GM19023 (cell line): ENCODE results near the gene CMPK1.
"Not testable (repeated sequence)": the region's sequence is repeated elsewhere in the genome, so short reads cannot be mapped to it uniquely, and the experiment has no call there.

Source experiments
- ATAC-seq: cut with Tn5 transposase; IDR thresholded peaks from one replicate; pipeline ENCODE4 v1.9.1; 2021; ENCODE audit warnings: mild to moderate bottlenecking, moderate library complexity; ENCODE audit not compliant: unreplicated experiment

The CMPK1 gene

GRCh38 chr1:47333578-47333921 is at the start of gene CMPK1:
TSS of gene CMPK1 (plus strand) at chr1:47333790. CDS start at chr1:47333946, 156 bp downstream.
- ATAC-seq: peak; percentile 76

- not testable (repeated sequence) for ATAC-seq
Observed at GRCh38 chr1:47288116-47288515, 45.5 kb upstream of the CMPK1 start.

GRCh38 chr1:47294863-47295262 is 38.7 kb upstream of the CMPK1 start:
- not testable (repeated sequence) for ATAC-seq

GRCh38 chr1:47295579-47295978 is 38.0 kb upstream of the CMPK1 start:
- no peak for ATAC-seq

- no peak for ATAC-seq
Observed at GRCh38 chr1:47298025-47298699, 35.4 kb upstream of the CMPK1 start.

- no peak for ATAC-seq
Observed at GRCh38 chr1:47302472-47302871, 31.1 kb upstream of the CMPK1 start.

- no peak for ATAC-seq
Observed at GRCh38 chr1:47309427-47309826, 24.2 kb upstream of the CMPK1 start.

GRCh38 chr1:47313915-47314664 is 19.5 kb upstream of the CMPK1 start, which contains the start of gene STIL:
TSS of gene STIL (minus strand) at chr1:47314147. CDS start at chr1:47310319, 3,828 bp downstream.
- peak; percentile 98 for ATAC-seq

- no peak for ATAC-seq
Observed at GRCh38 chr1:47317841-47318240, 15.7 kb upstream of the CMPK1 start.

- not testable (repeated sequence) for ATAC-seq
Observed at GRCh38 chr1:47319968-47320367, 13.6 kb upstream of the CMPK1 start.

GRCh38 chr1:47323599-47324031 is 10.0 kb upstream of the CMPK1 start:
- ATAC-seq: no peak

GRCh38 chr1:47324682-47325081 is 8.9 kb upstream of the CMPK1 start:
- no peak for ATAC-seq

- ATAC-seq: no peak
Observed at GRCh38 chr1:47325528-47325927, 8.1 kb upstream of the CMPK1 start.

GRCh38 chr1:47326271-47326670 is 7.3 kb upstream of the CMPK1 start:
- no peak for ATAC-seq

- no peak for ATAC-seq
Observed at GRCh38 chr1:47328992-47329391, 4.6 kb upstream of the CMPK1 start.

- no peak for ATAC-seq
Observed at GRCh38 chr1:47330212-47330611, 3.4 kb upstream of the CMPK1 start.

- no peak for ATAC-seq
Observed at GRCh38 chr1:47331875-47332274, 1.7 kb upstream of the CMPK1 start.

- no peak for ATAC-seq
Observed at GRCh38 chr1:47332779-47333577, 612 bp upstream of the CMPK1 start.

GRCh38 chr1:47333922-47334764 is 553 bp downstream of the CMPK1 start:
- ATAC-seq: peak; percentile 88

- ATAC-seq: no peak
Observed at GRCh38 chr1:47334765-47335435, 1.3 kb downstream of the CMPK1 start.
